Esophagus squamous epithelium (tissue), 5 donors: ENCODE data around the gene CD99L2. TPM values are rescaled to one million over a fixed set of nuclear protein-coding genes. Genes with fewer than 3 reads are reported as not detected.

Source experiments
- DNase-seq: peaks from one replicate; lab custom pipeline; 2025; lab: John Stamatoyannopoulos, UW
- H3K27ac ChIP-seq, 4 donors: fragments of 200-600 bp; sonication (generic); one replicate each; pipeline ENCODE4 v1.5.1; 2016 to 2019; ENCODE audit warnings: mild to moderate bottlenecking in 1 of 4
- H3K27me3 ChIP-seq, 4 donors: fragments of 200-600 bp; sonication (generic); 1 replicate in 3 of 4; 2 replicates in 1 of 4; pipeline versions ENCODE4 v1.5.1 to v1.6.0; 2017 to 2021; ENCODE audit warnings: antibody characterized with exemption in 1 of 4
- H3K36me3 ChIP-seq, 3 donors: fragments of 200-600 bp; sonication (generic); one replicate each; pipeline ENCODE4 v1.5.1; 2016 to 2019
- H3K4me1 ChIP-seq, 3 donors: fragments of 200-600 bp; sonication (generic); one replicate each; pipeline ENCODE4 v1.5.1; 2017 to 2019
- H3K4me3 ChIP-seq, 4 donors: fragments of 200-600 bp; sonication (generic); 1 replicate in 3 of 4; 2 replicates in 1 of 4; pipeline ENCODE4 v1.5.1; 2016 to 2019; ENCODE audit warnings: mild to moderate bottlenecking in 2 of 4, moderate library complexity in 1 of 4
- H3K9me3 ChIP-seq, 3 donors: fragments of 200-600 bp; sonication (generic); one replicate each; pipeline ENCODE4 v1.5.1; 2016 to 2019
- CTCF ChIP-seq, 6 experiments: fragments of 450-650 bp in 4 of 6; fragments of 200-600 bp in 2 of 6; sonication (generic) in 2 of 6; IDR thresholded peaks; one replicate each; pipeline ENCODE4 v1.5.1; 2016 to 2019; ENCODE audit warnings: antibody characterized with exemption in 6 of 6, mild to moderate bottlenecking in 4 of 6, moderate library complexity in 4 of 6
- POLR2A ChIP-seq, 4 donors: fragments of 450-650 bp; IDR thresholded peaks; one replicate each; pipeline ENCODE4 v1.6.1; 2017; ENCODE audit warnings: antibody characterized with exemption in 4 of 4, mild to moderate bottlenecking in 4 of 4, moderate library complexity in 3 of 4
- WGBS, 2 donors: methylation state at CpG; one replicate each; pipeline ENCODE4 v1.1.5; 2018; 5-methylcytosine and 5-hydroxymethylcytosine counted together
- intact Hi-C: fragments of 100-400 bp; cut with DNase I; formaldehyde crosslinking; loops from one replicate; pipeline ENCODE4 v1.15.0; 2022
- total RNA-seq, 4 donors: library from RNA; depleted of rRNA; stranded (reverse); fragments of >200 nt; gene quantifications; one replicate each; pipeline ENCODE4 v1.1.0, GENCODE V29; 2016
- donor health status: DM: yes; HTN: yes; CAD: no.

CD99L2 gene
- total RNA-seq, 4 donors from 2014 or later: 3.8 to 21.9 (median 7.7) TPM

- no peaks in the 10 kb centered on the region for H3K27me3 ChIP-seq
- H3K27ac ChIP-seq: peak overlapping the region in 1 of 4 donors; percentile 25
- no peaks in the 10 kb centered on the region for H3K36me3 ChIP-seq
- WGBS, 2 donors: 58 to 87% methylated on average over 2 to 4 of the region's 5 CpGs
- no peak overlapping the region for H3K4me3 ChIP-seq
- intact Hi-C loops: no loop called here
- H3K4me1 ChIP-seq: peaks cover 0 to 24% (median 0%) of the 10 kb centered on the region in 3 donors
- H3K9me3 ChIP-seq: no peaks in the 10 kb centered on the region
- TF ChIP-seq POLR2A (IDR thresholded peaks at IDR 0.05): no peak
- no peak for TF ChIP-seq CTCF (IDR thresholded peaks at IDR 0.05)
- no peak for DNase-seq
Measured at GRCh38 chrX:150874448-150874847, 24.0 kb downstream of the CD99L2 start.

GRCh38 chrX:150873616-150874015 lies 24.9 kb downstream of the CD99L2 start:
- Histone ChIP-seq H3K36me3 (no peaks in the 10 kb centered on the region), H3K4me3 (no peak overlapping the region), H3K27me3 (no peaks in the 10 kb centered on the region), H3K4me1 (peaks cover 0 to 24% (median 0%) of the 10 kb centered on the region in 3 donors), H3K27ac (peak overlapping the region in 2 of 4 donors; percentile 25 to 53), H3K9me3 (no peaks in the 10 kb centered on the region)
- TF ChIP-seq POLR2A (IDR thresholded peaks at IDR 0.05) (no peak), CTCF (IDR thresholded peaks at IDR 0.05) (no peak)
- WGBS, 2 donors: 22 to 67% methylated on average over 1 of the region's 1 CpG
- DNase-seq: no peak
- intact Hi-C loops: no loop called here

- TF ChIP-seq POLR2A (IDR thresholded peaks at IDR 0.05) (no peak), CTCF (IDR thresholded peaks at IDR 0.05) (no peak)
- intact Hi-C loops: no loop called here
- Histone ChIP-seq H3K4me3 (no peak overlapping the region), H3K4me1 (peaks cover 0 to 24% (median 0%) of the 10 kb centered on the region in 3 donors), H3K27ac (no peak overlapping the region), H3K27me3 (no peaks in the 10 kb centered on the region), H3K9me3 (no peaks in the 10 kb centered on the region), H3K36me3 (no peaks in the 10 kb centered on the region)
- WGBS, 2 donors: 62 to 79% methylated on average over 4 to 6 of the region's 8 CpGs
- no peak for DNase-seq
Measured at GRCh38 chrX:150872773-150873336, 25.6 kb downstream of the CD99L2 start.

GRCh38 chrX:150871341-150871811 lies 27.1 kb downstream of the CD99L2 start:
- no peak overlapping the region for H3K27ac ChIP-seq
- no peaks in the 10 kb centered on the region for H3K9me3 ChIP-seq
- DNase-seq: no peak
- H3K4me1 ChIP-seq: peaks cover 0 to 24% (median 0%) of the 10 kb centered on the region in 3 donors
- WGBS, 2 donors: 51 to 82% methylated on average over 3 of the region's 3 CpGs
- no peak overlapping the region for H3K4me3 ChIP-seq
- H3K36me3 ChIP-seq: no peaks in the 10 kb centered on the region
- H3K27me3 ChIP-seq: no peaks in the 10 kb centered on the region
- intact Hi-C loops: no loop called here
- TF ChIP-seq POLR2A (IDR thresholded peaks at IDR 0.05): no peak
- no peak for TF ChIP-seq CTCF (IDR thresholded peaks at IDR 0.05)

- intact Hi-C loops: no loop called here
- H3K36me3 ChIP-seq: peaks cover 0 to 1% (median 0%) of the 10 kb centered on the region in 3 donors
- no peaks in the 10 kb centered on the region for H3K27me3 ChIP-seq
- no peak overlapping the region for H3K27ac ChIP-seq
- TF ChIP-seq POLR2A (IDR thresholded peaks at IDR 0.05) (no peak), CTCF (IDR thresholded peaks at IDR 0.05) (no peak)
- peaks cover 0 to 24% (median 0%) of the 10 kb centered on the region in 3 donors for H3K4me1 ChIP-seq
- no peaks in the 10 kb centered on the region for H3K9me3 ChIP-seq
- DNase-seq: no peak
- WGBS, 2 donors: 66 to 88% methylated on average over 1 to 6 of the region's 7 CpGs
- no peak overlapping the region for H3K4me3 ChIP-seq
Measured at GRCh38 chrX:150870487-150871340, 27.8 kb downstream of the CD99L2 start.
